HG03571 (cell line): ENCODE measurements around the gene RHOB.
"Not testable (repeated sequence)": the region's sequence is repeated elsewhere in the genome, so short reads cannot be mapped to it uniquely, and the experiment has no call there.

Experiments used
- ATAC-seq: cut with Tn5 transposase; IDR thresholded peaks from one replicate; pipeline ENCODE4 v1.9.1; 2021; ENCODE audit not compliant: unreplicated experiment

Gene RHOB

DNA sequence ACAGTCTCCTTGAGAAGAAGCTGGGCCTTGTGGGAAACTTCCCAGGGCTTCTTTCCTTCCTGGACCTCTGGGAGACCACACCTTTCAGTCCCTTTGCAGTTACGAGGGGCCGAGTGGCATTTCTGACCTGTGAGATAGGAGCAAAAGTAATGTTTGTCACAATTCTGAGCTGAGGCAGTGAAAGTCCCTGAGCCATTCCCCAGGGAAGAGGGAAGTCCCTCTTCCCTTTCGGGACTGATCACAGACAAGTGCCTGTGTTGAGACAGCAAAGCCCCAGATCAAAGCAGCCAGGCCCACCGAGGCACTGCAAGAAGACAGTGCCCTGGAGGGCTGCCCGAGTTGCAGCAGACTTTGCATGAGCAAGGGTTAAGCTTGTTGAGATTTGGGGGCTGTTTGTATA, 41.9 kb downstream of the RHOB start:
- ATAC-seq: no peak

DNA sequence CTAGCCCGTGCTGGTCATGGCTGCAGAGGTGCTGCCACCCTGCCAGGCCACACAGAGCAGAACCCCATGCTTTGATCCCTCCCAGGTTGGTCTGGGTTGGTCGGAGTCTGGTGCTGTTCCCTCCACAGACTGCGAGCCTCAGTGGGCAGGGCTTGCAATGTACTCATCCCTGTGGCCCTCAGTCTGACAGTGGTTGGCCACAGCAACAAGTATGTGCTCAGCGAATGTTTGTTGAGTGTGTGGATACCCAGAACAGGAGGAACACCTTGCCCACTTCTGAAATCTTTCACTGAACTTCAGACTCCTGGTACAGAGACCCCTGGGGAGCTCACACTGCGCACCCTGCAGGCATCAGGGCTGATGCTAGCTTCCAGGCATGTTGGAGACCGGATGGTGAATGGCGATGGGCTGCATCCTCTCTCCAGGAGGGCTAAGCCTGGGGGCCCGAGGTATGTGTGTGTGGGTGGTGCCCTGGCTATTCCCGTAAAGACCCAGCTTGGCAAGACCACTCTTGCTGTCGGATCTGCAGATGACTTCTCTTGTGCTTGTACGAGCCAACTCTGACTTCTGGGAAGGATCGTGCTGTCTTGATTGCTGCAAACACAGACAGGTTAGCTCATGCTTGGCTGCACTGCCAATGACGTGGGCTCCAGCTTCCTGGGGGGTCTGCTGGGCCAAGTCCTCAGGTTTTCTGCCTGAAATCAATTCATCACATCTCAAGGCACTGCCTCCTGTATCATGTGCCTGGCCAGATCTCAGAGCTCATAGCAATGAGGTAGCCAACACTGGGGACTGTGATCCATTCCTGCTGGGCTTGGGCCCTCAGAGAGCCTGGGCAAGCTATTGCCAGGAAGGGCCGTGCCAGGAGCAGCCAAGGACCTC, 43.7 kb downstream of the RHOB start:
- ATAC-seq: no peak

DNA sequence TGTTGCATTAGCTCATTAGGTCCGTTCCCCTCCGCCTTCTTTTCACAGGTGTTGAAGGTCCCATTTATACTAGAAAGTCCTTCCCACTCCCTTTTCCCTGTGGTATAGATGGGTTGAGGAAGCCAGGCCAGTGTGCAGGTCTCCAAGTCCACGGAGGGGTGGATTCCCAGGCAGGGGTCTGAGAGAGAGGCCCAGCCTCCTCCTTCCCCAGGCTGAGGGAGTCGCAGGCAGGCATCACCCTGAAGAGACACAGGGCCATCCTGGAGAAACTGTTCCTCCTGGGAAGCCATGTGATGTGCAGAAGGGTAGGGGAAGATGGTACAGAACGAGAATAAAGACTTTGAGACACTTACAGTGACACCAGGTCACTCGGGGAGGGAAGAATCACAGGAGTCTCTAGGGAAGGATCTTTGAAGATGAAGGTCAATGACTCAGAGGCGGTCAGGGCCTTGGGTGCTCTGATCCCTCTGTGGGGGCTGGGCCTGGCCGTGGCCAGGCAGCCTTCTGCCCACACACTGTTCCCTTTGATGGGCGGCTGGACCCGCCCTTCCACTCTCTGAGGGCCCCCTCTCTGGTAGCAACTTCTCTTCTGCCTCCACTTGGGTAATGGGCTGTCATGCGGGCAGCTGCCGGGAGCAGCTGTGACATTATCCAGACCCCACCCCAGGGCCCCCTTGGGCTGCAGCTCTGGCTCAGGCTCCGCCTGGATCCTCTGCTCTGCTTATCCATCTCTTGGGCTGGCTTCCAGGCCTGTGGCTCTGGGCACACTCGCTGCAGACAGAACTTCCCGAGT, 45.1 kb downstream of the RHOB start:
- ATAC-seq: no peak

DNA sequence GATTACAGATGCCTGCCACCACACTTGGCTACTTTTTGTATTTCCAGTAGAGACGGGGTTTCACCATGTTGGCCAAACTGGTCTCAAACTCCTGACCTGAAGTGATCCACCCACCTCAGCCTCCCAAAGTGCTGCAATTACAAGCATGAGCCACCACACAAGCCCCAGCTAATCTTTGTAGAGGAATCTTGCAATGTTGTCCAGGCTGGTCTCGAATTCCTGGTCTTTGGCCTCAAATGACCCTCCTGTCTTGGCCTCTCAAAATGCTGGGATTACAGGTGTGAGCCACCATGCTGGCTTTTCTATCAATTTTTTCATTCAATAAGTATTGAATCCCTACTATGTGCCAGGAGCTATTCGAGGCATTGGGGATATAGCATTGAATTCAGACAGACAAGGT, 46.2 kb downstream of the RHOB start:
- ATAC-seq: not testable (repeated sequence)

DNA sequence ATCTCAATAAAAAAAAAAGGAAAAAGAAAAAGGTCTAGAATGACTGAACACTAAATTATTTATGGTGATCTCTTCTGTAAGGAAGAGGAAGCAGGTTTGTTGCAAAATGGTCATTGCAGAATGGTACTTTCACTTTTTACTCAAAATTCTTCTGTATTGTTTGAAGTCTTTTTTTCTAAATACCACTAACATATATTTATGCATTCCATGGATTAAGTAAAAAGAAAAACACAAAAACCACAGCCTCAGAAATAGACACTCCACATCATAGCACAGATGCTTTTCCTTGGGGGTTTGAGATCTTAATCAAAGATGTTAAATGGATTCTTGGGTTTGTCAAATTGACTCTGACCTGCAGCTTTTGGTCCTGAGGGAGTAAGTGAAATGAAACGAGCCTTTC, 47.4 kb downstream of the RHOB start:
- ATAC-seq: no peak

DNA sequence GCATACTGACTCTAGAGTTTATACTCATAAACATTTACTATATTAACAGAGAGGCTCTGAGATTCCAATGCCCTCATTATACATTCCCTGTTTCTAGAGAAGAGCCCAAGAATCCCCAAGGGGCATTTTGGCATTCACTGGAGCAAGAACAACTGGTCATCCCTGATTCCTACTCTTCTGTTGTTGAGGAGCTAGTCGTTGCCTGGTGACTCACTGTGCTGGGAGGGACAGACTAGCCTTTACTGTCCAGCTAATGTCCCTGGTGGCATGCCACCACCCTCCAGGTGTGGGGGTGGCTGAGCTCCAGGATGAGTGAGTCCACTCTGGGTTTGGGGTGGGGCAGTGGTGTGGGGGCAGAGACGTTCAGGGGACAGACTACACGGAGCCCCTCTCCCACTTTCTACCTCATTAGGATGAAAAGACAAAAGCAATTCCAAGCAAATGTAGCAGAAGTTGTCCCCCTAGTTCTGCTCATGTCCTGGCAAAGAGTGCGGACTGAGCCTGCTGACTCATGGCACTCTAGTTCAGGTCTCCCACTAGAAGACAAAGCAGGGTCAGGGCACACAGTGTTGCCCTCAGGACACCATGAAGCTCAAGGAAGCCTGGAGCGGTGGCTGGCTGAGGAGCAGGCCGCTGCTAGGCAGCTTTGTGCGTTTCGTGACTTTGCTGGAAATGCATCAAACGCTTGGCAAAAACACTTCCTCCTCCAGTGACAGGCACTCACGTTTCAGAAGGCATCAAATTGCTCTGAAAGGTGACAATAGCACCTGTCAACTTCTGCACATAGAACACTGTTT, 49.4 kb downstream of the RHOB start:
- no peak for ATAC-seq

DNA sequence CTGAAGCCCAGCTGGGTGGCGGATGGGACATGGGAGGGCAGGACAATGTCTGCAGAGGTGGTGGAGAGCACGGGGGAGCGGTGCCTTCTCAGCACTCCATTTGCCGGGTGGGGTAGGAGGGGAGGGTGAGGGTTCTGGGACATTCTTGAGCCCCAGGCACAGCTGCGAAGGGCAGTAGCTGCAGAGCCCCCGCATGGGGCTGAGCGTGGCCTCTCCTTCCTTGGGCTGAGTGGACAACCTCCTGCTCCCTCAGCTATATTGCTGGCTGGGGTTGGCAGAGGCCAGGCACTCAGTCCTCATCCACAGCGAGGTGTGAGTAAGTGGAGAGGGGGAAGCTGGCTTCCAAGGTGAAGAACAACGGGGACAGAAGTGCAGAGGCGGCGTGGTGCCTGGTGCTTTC, 50.1 kb downstream of the RHOB start:
- no peak for ATAC-seq
